CD14-positive monocyte (primary cell): ENCODE data around the gene CD2AP. TPM values are rescaled to one million over a fixed set of nuclear protein-coding genes. Genes with fewer than 3 reads are reported as not detected.

ENCODE experiments used
- DNase-seq, 3 donors: peaks; one replicate each; pipeline ENCODE4 v3.0.0-alpha.2; 2011 to 2022
- H2AFZ ChIP-seq: 2 replicates; pipeline ENCODE4 v1.6.0; 2012; ENCODE audit warnings: mild to moderate bottlenecking, low read depth, low read length, inconsistent platforms; ENCODE audit not compliant: insufficient read depth, poor library complexity, severe bottlenecking
- H3K27ac ChIP-seq, 2 donors: 1 replicate in 1 of 2; 2 replicates in 1 of 2; pipeline ENCODE4 v1.5.1; 2012 to 2013; ENCODE audit warnings: low read length in 2 of 2, control low read depth in 1 of 2, inconsistent platforms in 1 of 2, low read depth in 1 of 2, mild to moderate bottlenecking in 1 of 2
- H3K27me3 ChIP-seq, 2 donors: one replicate each; pipeline versions ENCODE4 v1.6.0 to v1.6.1; 2011 to 2013; ENCODE audit warnings: low read length in 2 of 2; ENCODE audit not compliant: control insufficient read depth in 2 of 2, insufficient read depth in 2 of 2
- H3K36me3 ChIP-seq, 2 donors: replicated peaks in 1 of 2; 1 replicate in 1 of 2; 2 replicates in 1 of 2; pipeline versions ENCODE4 v1.5.1 to v1.6.1; 2012 to 2013; ENCODE audit warnings: low read length in 2 of 2, control low read depth in 1 of 2, inconsistent platforms in 1 of 2, mild to moderate bottlenecking in 1 of 2; ENCODE audit not compliant: insufficient read depth in 2 of 2, control insufficient read depth in 1 of 2
- H3K4me1 ChIP-seq, 2 donors: 1 replicate in 1 of 2; 2 replicates in 1 of 2; pipeline versions ENCODE4 v1.5.1 to v1.6.1; 2012 to 2013; ENCODE audit warnings: low read length in 2 of 2, control low read depth in 1 of 2, inconsistent platforms in 1 of 2, mild to moderate bottlenecking in 1 of 2, moderate library complexity in 1 of 2; ENCODE audit not compliant: insufficient read depth in 2 of 2, control insufficient read depth in 1 of 2
- H3K4me2 ChIP-seq: replicated peaks from 2 replicates; pipeline ENCODE3; 2012; ENCODE audit warnings: low read length, moderate library complexity, mild to moderate bottlenecking; ENCODE audit not compliant: poor library complexity, severe bottlenecking; ENCODE audit errors: extremely low read depth
- H3K4me3 ChIP-seq, 3 experiments: fragments of 200-600 bp in 1 of 3; sonication (generic) in 1 of 3; replicated peaks in 1 of 3; 1 replicate in 2 of 3; 2 replicates in 1 of 3; pipeline ENCODE4 v1.5.1; 2011 to 2013; ENCODE audit warnings: low read length in 3 of 3, mild to moderate bottlenecking in 3 of 3, control low read depth in 2 of 3, low read depth in 2 of 3, inconsistent platforms in 1 of 3, moderate library complexity in 1 of 3
- H3K79me2 ChIP-seq: 2 replicates; pipeline ENCODE4 v1.6.0; 2012; ENCODE audit warnings: mild to moderate bottlenecking, control low read depth, inconsistent platforms, low read length, moderate library complexity; ENCODE audit not compliant: insufficient read depth
- H3K9ac ChIP-seq: 2 replicates; pipeline ENCODE4 v1.6.0; 2017; ENCODE audit warnings: low read length, mild to moderate bottlenecking; ENCODE audit not compliant: insufficient read depth, poor library complexity, severe bottlenecking
- H3K9me3 ChIP-seq, 2 donors: replicated peaks in 1 of 2; 1 replicate in 1 of 2; 2 replicates in 1 of 2; pipeline versions ENCODE4 v1.5.1 to v1.6.1; 2012 to 2013; ENCODE audit warnings: low read length in 2 of 2, control low read depth in 1 of 2; ENCODE audit not compliant: control insufficient read depth in 1 of 2, insufficient read depth in 1 of 2
- H4K20me1 ChIP-seq: 2 replicates; pipeline ENCODE4 v1.6.0; 2012; ENCODE audit warnings: mild to moderate bottlenecking, low read length, control low read depth, moderate library complexity; ENCODE audit not compliant: insufficient read depth
- H3K27ac Mint-ChIP-seq, 7 donors: one replicate each; pipeline ENCODE4 v1.8.0; 2020; ENCODE audit warnings: mild to moderate bottlenecking in 7 of 7, mixed read lengths in 7 of 7, moderate library complexity in 6 of 7, inconsistent platforms in 2 of 7
- H3K27me3 Mint-ChIP-seq, 3 donors: one replicate each; pipeline ENCODE4 v1.8.0; 2021 to 2022; ENCODE audit warnings: low read depth in 3 of 3, mild to moderate bottlenecking in 3 of 3, mixed read lengths in 3 of 3, moderate library complexity in 3 of 3, inconsistent platforms in 1 of 3
- H3K36me3 Mint-ChIP-seq, 2 donors: one replicate each; pipeline ENCODE4 v1.8.0; 2020; ENCODE audit warnings: mixed read lengths in 2 of 2, inconsistent platforms in 1 of 2, mild to moderate bottlenecking in 1 of 2
- H3K4me1 Mint-ChIP-seq: one replicate; pipeline ENCODE4 v1.8.0; 2020; ENCODE audit warnings: mild to moderate bottlenecking, mixed read lengths
- H3K4me3 Mint-ChIP-seq, 2 donors: one replicate each; pipeline ENCODE4 v1.8.0; 2020; ENCODE audit warnings: mild to moderate bottlenecking in 2 of 2, mixed read lengths in 2 of 2, moderate library complexity in 1 of 2
- H3K9me3 Mint-ChIP-seq, 7 donors: one replicate each; pipeline ENCODE4 v1.8.0; 2020 to 2022; ENCODE audit warnings: mixed read lengths in 7 of 7, mild to moderate bottlenecking in 6 of 7, moderate library complexity in 6 of 7, inconsistent platforms in 2 of 7
- WGBS: methylation state at CpG from one replicate; pipeline ENCODE4 v1.1.5; 2013; ENCODE audit warnings: missing lambda C conversion rate; ENCODE audit not compliant: insufficient coverage; 5-methylcytosine and 5-hydroxymethylcytosine counted together
- intact Hi-C, 2 donors: fragments of 100-400 bp; cut with micrococcal nuclease; formaldehyde crosslinking; loops; one replicate each; pipeline versions ENCODE4 v1.15.0 to v1.15.1; 2023
- polyA plus RNA-seq, 3 donors: library from polyadenylated mRNA; depleted of rRNA in 1 of 3; unstranded in 2 of 3; stranded (reverse) in 1 of 3; fragments of 300-500 nt in 2 of 3; fragments of >200 nt in 1 of 3; fragmentation: Illumina TruSeq in 2 of 3; gene quantifications; 1 replicate in 2 of 3; 2 replicates in 1 of 3; pipeline ENCODE4 v1.2.3, GENCODE V29; 2012 to 2021
- TF ChIP-seq, protein P1 (sequence below): fragments of 200-600 bp; IDR thresholded peaks from one replicate; pipeline ENCODE4 v1.8.0; 2022; ENCODE audit warnings: antibody characterized with exemption, mild to moderate bottlenecking

The CD2AP gene
- polyA plus RNA-seq, 3 donors: 1.5 to 2.4 (median 2.0) TPM

DNA sequence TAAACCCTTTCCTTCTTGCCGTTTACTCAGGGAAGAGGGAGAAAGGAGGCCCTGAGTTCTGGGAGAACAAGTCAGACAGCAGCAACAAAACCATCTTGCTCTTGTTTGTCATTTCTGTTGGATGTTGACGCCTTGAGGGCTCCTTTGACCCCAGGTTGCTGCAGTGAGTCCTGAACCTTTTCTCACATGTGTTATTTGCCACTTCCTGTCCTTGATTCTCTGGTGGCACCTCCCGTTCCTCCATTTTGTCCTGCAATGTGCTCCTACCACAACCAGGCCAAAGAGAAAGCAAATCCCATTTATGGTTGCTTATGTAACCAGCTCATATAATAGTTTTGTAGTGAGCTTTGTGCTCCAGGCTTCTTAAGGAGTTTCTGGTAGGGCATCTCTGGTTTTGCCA is 154.2 kb downstream of the CD2AP start:
- H3K79me2 ChIP-seq: no peaks in the 10 kb centered on the region
- Mint-ChIP-seq H3K27me3 (peaks cover 0 to 3% (median 0%) of the 10 kb centered on the region in 3 donors), H3K36me3 (no peaks in the 10 kb centered on the region), H3K9me3 (peaks cover 0 to under 1% (median 0%) of the 10 kb centered on the region in 7 donors), H3K4me1 (peaks cover 2% of the 10 kb centered on the region), H3K27ac (no peak overlapping the region), H3K4me3 (no peak overlapping the region)
- no peak overlapping the region for H3K4me2 ChIP-seq
- H2AFZ ChIP-seq: peak overlapping the region; percentile 35
- H3K4me3 ChIP-seq: no peak overlapping the region
- H3K27me3 ChIP-seq: no peaks in the 10 kb centered on the region
- H3K36me3 ChIP-seq: no peaks in the 10 kb centered on the region
- intact Hi-C loops: loop anchor here in 1 of 2 donors (5.0 kb wide), 1 partner anchor 151 kb away; the partner anchor contains the start of gene OPN5
- H3K9me3 ChIP-seq: no peaks in the 10 kb centered on the region
- H3K9ac ChIP-seq: peak overlapping the region; percentile 4
- 50% methylated on average over 1 of the region's 3 CpGs for WGBS
- DNase-seq: no peak
- no peaks in the 10 kb centered on the region for H3K4me1 ChIP-seq
- no peaks in the 10 kb centered on the region for H4K20me1 ChIP-seq
- H3K27ac ChIP-seq: no peak overlapping the region
- TF ChIP-seq, protein P1, sequence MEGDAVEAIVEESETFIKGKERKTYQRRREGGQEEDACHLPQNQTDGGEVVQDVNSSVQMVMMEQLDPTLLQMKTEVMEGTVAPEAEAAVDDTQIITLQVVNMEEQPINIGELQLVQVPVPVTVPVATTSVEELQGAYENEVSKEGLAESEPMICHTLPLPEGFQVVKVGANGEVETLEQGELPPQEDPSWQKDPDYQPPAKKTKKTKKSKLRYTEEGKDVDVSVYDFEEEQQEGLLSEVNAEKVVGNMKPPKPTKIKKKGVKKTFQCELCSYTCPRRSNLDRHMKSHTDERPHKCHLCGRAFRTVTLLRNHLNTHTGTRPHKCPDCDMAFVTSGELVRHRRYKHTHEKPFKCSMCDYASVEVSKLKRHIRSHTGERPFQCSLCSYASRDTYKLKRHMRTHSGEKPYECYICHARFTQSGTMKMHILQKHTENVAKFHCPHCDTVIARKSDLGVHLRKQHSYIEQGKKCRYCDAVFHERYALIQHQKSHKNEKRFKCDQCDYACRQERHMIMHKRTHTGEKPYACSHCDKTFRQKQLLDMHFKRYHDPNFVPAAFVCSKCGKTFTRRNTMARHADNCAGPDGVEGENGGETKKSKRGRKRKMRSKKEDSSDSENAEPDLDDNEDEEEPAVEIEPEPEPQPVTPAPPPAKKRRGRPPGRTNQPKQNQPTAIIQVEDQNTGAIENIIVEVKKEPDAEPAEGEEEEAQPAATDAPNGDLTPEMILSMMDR: no peak

DNA sequence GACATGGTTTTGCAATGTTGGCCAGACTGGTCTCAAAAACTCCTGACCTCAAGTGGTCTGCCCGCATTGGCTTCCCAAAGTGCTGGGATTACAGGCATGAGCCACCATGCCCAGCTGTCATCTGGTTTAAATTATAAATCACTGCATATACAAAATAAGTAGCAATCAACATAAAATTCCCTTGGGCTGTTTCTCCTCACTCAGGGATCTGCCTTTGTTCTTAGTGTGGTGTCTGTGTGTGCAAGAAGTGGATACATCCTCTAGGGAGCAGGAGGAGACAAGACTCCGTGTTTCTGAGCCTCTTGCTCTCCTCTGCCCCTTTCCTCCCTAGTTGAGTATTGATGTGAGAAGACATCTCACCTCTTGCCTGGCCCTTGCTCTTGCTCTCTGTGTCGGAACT is 155.6 kb downstream of the CD2AP start:
- no peak overlapping the region for H3K27ac ChIP-seq
- Mint-ChIP-seq H3K4me1 (peaks cover 2% of the 10 kb centered on the region), H3K36me3 (no peaks in the 10 kb centered on the region), H3K4me3 (no peak overlapping the region), H3K27me3 (peaks cover 0 to 3% (median 0%) of the 10 kb centered on the region in 3 donors), H3K27ac (no peak overlapping the region), H3K9me3 (peaks cover 0 to 3% (median 0%) of the 10 kb centered on the region in 7 donors)
- no peaks in the 10 kb centered on the region for H3K79me2 ChIP-seq
- H3K27me3 ChIP-seq: no peaks in the 10 kb centered on the region
- no peak overlapping the region for H2AFZ ChIP-seq
- no CpG with 5 or more reads among the region's 3 CpGs for WGBS
- H3K4me3 ChIP-seq: no peak overlapping the region
- no peak overlapping the region for H3K9ac ChIP-seq
- H3K36me3 ChIP-seq: no peaks in the 10 kb centered on the region
- no peaks in the 10 kb centered on the region for H4K20me1 ChIP-seq
- no peaks in the 10 kb centered on the region for H3K9me3 ChIP-seq
- TF ChIP-seq, protein P1: no peak
- no peak overlapping the region for H3K4me2 ChIP-seq
- DNase-seq: no peak
- intact Hi-C loops: loop anchor here in 1 of 2 donors (5.0 kb wide), 1 partner anchor 149 kb away; the partner anchor contains the start of gene OPN5
- no peaks in the 10 kb centered on the region for H3K4me1 ChIP-seq
